ENCODE data around the gene EBF4. TPM values are rescaled to one million over a fixed set of nuclear protein-coding genes. Genes with fewer than 3 reads are reported as not detected.

EBF4 gene
- total and polyA plus RNA-seq, 2 donors (not counting 1 experiment from before 2014, with no cell fraction given), result 0.81 to 5.0 TPM

- 7% methylated on average over 47 of the region's 47 CpGs for WGBS (ENCODE audit: insufficient coverage)
- H3K27ac ChIP-seq (ENCODE audit: low read length in 2 of 2), result no peak overlapping the region
- DNase-seq (peak; percentile 53), ATAC-seq (ENCODE audit: low read depth) (peak; percentile 9)
- H3K4me3 ChIP-seq (ENCODE audit: control extremely low read depth in 1 of 5, extremely low read depth in 1 of 5, insufficient read depth in 1 of 5, low read depth in 2 of 5, low read length in 4 of 5), result peak overlapping the region in 4 of 5 experiments; percentile 36 to 66 (median 52)
- no peaks in the 10 kb centered on the region for H4K20me1 ChIP-seq (ENCODE audit: control insufficient read depth, insufficient read depth, low read length, poor library complexity, severe bottlenecking)
- peak overlapping the region; percentile 98 for H3K4me2 ChIP-seq (replicated peaks; ENCODE audit: low read depth, low read length, poor library complexity, severe bottlenecking)
- Mint-ChIP-seq H3K9me3 (ENCODE audit: insufficient read depth) (no peaks in the 10 kb centered on the region), H3K4me1 (peaks cover 29% of the 10 kb centered on the region), H3K27me3 (peaks cover 61% of the 10 kb centered on the region), H3K4me3 (peak overlapping the region; percentile 84), H3K27ac (no peak overlapping the region)
- ChIA-PET CTCF (interaction anchor here (0.6 to 2.0 kb wide), 8 partner anchors 9 to 545 kb away, joined by 3 to 7 read pairs (median 4); partner anchors contain the start of genes PCED1A and VPS16), POLR2A (no interaction called here)
- no peak for TF ChIP-seq EZH2 (IDR thresholded peaks at IDR 0.05; ENCODE audit: borderline replicate concordance, insufficient read depth, low read depth, low read length, poor library complexity, severe bottlenecking)
- TF ChIP-seq CTCF (IDR thresholded peaks at IDR 0.05), result peak; percentile 61
- peak overlapping the region; percentile 70 for H2AFZ ChIP-seq (ENCODE audit: insufficient read depth, low read depth, low read length, poor library complexity, severe bottlenecking)
- peaks cover 0 to 27% (median 0%) of the 10 kb centered on the region in 3 donors for H3K9me3 ChIP-seq (ENCODE audit: control extremely low read depth in 1 of 3, control insufficient read depth in 2 of 3, insufficient read depth in 1 of 3, low read length in 2 of 3)
- H3K4me1 ChIP-seq (ENCODE audit: control insufficient read depth in 2 of 2, insufficient read depth in 2 of 2, low read length in 2 of 2), result peaks cover 29 to 32% of the 10 kb centered on the region in 2 donors
- H3K27me3 ChIP-seq (replicated peaks in 1 of 4; ENCODE audit: control extremely low read depth in 1 of 4, control insufficient read depth in 3 of 4, insufficient read depth in 4 of 4, low read length in 3 of 4), result peaks cover 0 to 82% (median 45%) of the 10 kb centered on the region in 4 experiments
- peak overlapping the region; percentile 71 for H3K9ac ChIP-seq (ENCODE audit: low read length)
- intact Hi-C loops (cut with micrococcal nuclease), result loop anchor here (5.0 kb wide), 1 partner anchor 546 kb away; no protein-coding TSS in a partner anchor
- H3K36me3 ChIP-seq (replicated peaks in 1 of 2; ENCODE audit: control extremely low read depth in 1 of 2, control insufficient read depth in 1 of 2, extremely low read depth in 1 of 2, insufficient read depth in 2 of 2, low read length in 1 of 2), result no peaks in the 10 kb centered on the region
- no peaks in the 10 kb centered on the region for H3K79me2 ChIP-seq (ENCODE audit: control insufficient read depth, insufficient read depth, low read length)
Observed at GRCh38 chr20:2752567-2753460, 60.2 kb downstream of the EBF4 start.
